ENCODE results near the gene SNCAIP. TPM values are rescaled to one million over a fixed set of nuclear protein-coding genes. Genes with fewer than 3 reads are reported as not detected.
"Not testable (repeated sequence)": the region's sequence is repeated elsewhere in the genome, so short reads cannot be mapped to it uniquely, and the experiment has no call there.

The SNCAIP gene
- total RNA-seq, 1 donor from 2014 or later = 3.3 TPM

- no peak for DNase-seq (ENCODE audit: low spot score)
These were observed 46.4 kb downstream of the SNCAIP start for GRCh38 chr5:122358372-122358979.

GRCh38 chr5:122362361-122362760, 50.3 kb downstream of the SNCAIP start:
- DNase-seq (ENCODE audit: low spot score) = no peak

GRCh38 chr5:122363623-122364022, 51.6 kb downstream of the SNCAIP start:
- DNase-seq (ENCODE audit: low spot score) = no peak

- no peak for DNase-seq (ENCODE audit: low spot score)
These were observed 54.5 kb downstream of the SNCAIP start for GRCh38 chr5:122366501-122366900.

GRCh38 chr5:122367456-122367855, 55.4 kb downstream of the SNCAIP start:
- no peak for DNase-seq (ENCODE audit: low spot score)

- no peak for DNase-seq (ENCODE audit: low spot score)
These were observed 56.6 kb downstream of the SNCAIP start for GRCh38 chr5:122368510-122369251.

- DNase-seq (ENCODE audit: low spot score) = no peak
These were observed 57.3 kb downstream of the SNCAIP start for GRCh38 chr5:122369253-122369815.

GRCh38 chr5:122371511-122372151, 59.6 kb downstream of the SNCAIP start:
- DNase-seq (ENCODE audit: low spot score) = no peak

GRCh38 chr5:122374110-122374509, 62.1 kb downstream of the SNCAIP start:
- no peak for DNase-seq (ENCODE audit: low spot score)

- DNase-seq (ENCODE audit: low spot score) = no peak
These were observed 63.8 kb downstream of the SNCAIP start for GRCh38 chr5:122375801-122376200.

GRCh38 chr5:122376250-122376649, 64.2 kb downstream of the SNCAIP start:
- no peak for DNase-seq (ENCODE audit: low spot score)

- DNase-seq (ENCODE audit: low spot score) = no peak
These were observed 65.0 kb downstream of the SNCAIP start for GRCh38 chr5:122377026-122377425.

- DNase-seq (ENCODE audit: low spot score) = not testable (repeated sequence)
These were observed 70.9 kb downstream of the SNCAIP start for GRCh38 chr5:122382938-122383337.

- DNase-seq (ENCODE audit: low spot score) = no peak
These were observed 72.8 kb downstream of the SNCAIP start for GRCh38 chr5:122384739-122385235.

GRCh38 chr5:122385286-122385685, 73.2 kb downstream of the SNCAIP start:
- DNase-seq (ENCODE audit: low spot score) = no peak

- DNase-seq (ENCODE audit: low spot score) = no peak
These were observed 73.8 kb downstream of the SNCAIP start for GRCh38 chr5:122385808-122386207.

- DNase-seq (ENCODE audit: low spot score) = no peak
These were observed 78.1 kb downstream of the SNCAIP start for GRCh38 chr5:122390154-122390553.

GRCh38 chr5:122390694-122391093, 78.7 kb downstream of the SNCAIP start:
- DNase-seq (ENCODE audit: low spot score) = no peak

- DNase-seq (ENCODE audit: low spot score) = no peak
These were observed 79.6 kb downstream of the SNCAIP start for GRCh38 chr5:122391621-122392020.

- no peak for DNase-seq (ENCODE audit: low spot score)
These were observed 80.2 kb downstream of the SNCAIP start for GRCh38 chr5:122392224-122392623.

GRCh38 chr5:122392824-122393223, 80.8 kb downstream of the SNCAIP start:
- no peak for DNase-seq (ENCODE audit: low spot score)

- DNase-seq (ENCODE audit: low spot score) = no peak
These were observed 82.4 kb downstream of the SNCAIP start for GRCh38 chr5:122394284-122394930.

Data from ureter (tissue), 1 donor.